Psoas muscle (tissue), 8 donors: ENCODE data around the gene CYSLTR2. TPM values are rescaled to one million over a fixed set of nuclear protein-coding genes. Genes with fewer than 3 reads are reported as not detected.

Experiments
- ATAC-seq, 4 donors: fragments of 200-7000 bp; cut with Tn5 transposase; one replicate each; pipeline ENCODE4 v1.9.1; 2020; ENCODE audit warnings: moderate library complexity in 3 of 4, mild to moderate bottlenecking in 2 of 4
- DNase-seq, 2 donors: peaks; one replicate each; pipeline ENCODE4 v3.0.0-alpha.2; 2020
- H3K27ac ChIP-seq: fragments of 200-600 bp; one replicate; pipeline ENCODE4 v1.8.0; 2022
- H3K27me3 ChIP-seq, 3 donors: fragments of 200-600 bp in 1 of 3; one replicate each; pipeline versions ENCODE4 v1.6.1 to v1.8.0; 2013 to 2022; ENCODE audit warnings: low read length in 2 of 3, mild to moderate bottlenecking in 2 of 3, moderate library complexity in 1 of 3; ENCODE audit not compliant: insufficient read depth in 3 of 3
- H3K36me3 ChIP-seq, 2 donors: fragments of 200-600 bp in 1 of 2; one replicate each; pipeline versions ENCODE4 v1.6.1 to v1.8.0; 2013 to 2022; ENCODE audit warnings: low read depth in 1 of 2, mild to moderate bottlenecking in 1 of 2, moderate library complexity in 1 of 2; ENCODE audit not compliant: insufficient read depth in 1 of 2
- H3K4me1 ChIP-seq: fragments of 200-600 bp; one replicate; pipeline ENCODE4 v1.8.0; 2022
- H3K4me3 ChIP-seq: fragments of 200-600 bp; one replicate; pipeline ENCODE4 v1.8.0; 2022; ENCODE audit warnings: mild to moderate bottlenecking
- H3K9me3 ChIP-seq: fragments of 200-600 bp; one replicate; pipeline ENCODE4 v1.8.0; 2022
- CTCF ChIP-seq: fragments of 200-600 bp; IDR thresholded peaks from one replicate; pipeline ENCODE4 v1.8.0; 2022; ENCODE audit warnings: antibody characterized with exemption
- WGBS, 3 donors: extraction: QIAGEN DNeasy Blood & Tissue Kit; methylation state at CpG; one replicate each; pipeline versions ENCODE4 v1.1.6 to v1.1.7; 2013; 5-methylcytosine and 5-hydroxymethylcytosine counted together
- intact Hi-C, 2 donors: fragments of 100-400 bp; cut with DNase I; formaldehyde crosslinking; loops; one replicate each; pipeline versions ENCODE4 v1.11.0 to v1.14.2; 2022
- polyA plus RNA-seq, 3 donors: library from polyadenylated mRNA; stranded (reverse); fragments of 200-250 nt; gene quantifications; one replicate each; pipeline ENCODE4 v1.2.3, GENCODE V29; 2013
- total RNA-seq, 4 donors: library from RNA; stranded (reverse); fragmentation: NEBNext Ultra II Directional in 2 of 4; extraction: Animal tissue kit (Norgen Biotek cat#: 25700) in 2 of 4; gene quantifications; one replicate each; pipeline versions ENCODE4 v1.2.1 to v1.2.4, GENCODE V29; 2021 to 2023
- donor health status: healthy with polysubstance abuse.
- donor health status: DM: no; HTN: no; CAD: no; lungs with moderate emphysema.
- donor health status: Bipolar disorder and iron deficiency.
- donor health status: healthy.
- donor health status: DM: yes; HTN: yes; CAD: no.
- donor health status: DM: no; HTN: no; CAD: no.
- donor health status: DM: no; HTN: no; CAD: no.
- donor health status: DM: yes; HTN: yes; CAD: no.

CYSLTR2 gene
- total and polyA plus RNA-seq, 7 donors = 0.01 to 0.49 (median 0.04) TPM; not detected in 1

- Histone ChIP-seq H3K9me3 (no peaks in the 10 kb centered on the region), H3K4me3 (no peak overlapping the region), H3K27me3 (no peaks in the 10 kb centered on the region), H3K36me3 (no peaks in the 10 kb centered on the region), H3K27ac (no peak overlapping the region), H3K4me1 (no peaks in the 10 kb centered on the region)
- no peak for ATAC-seq
- no peak for TF ChIP-seq CTCF
- 23 to 33% (median 28%) methylated on average over 3 of the region's 3 CpGs for WGBS, 3 donors
- DNase-seq = no peak
- intact Hi-C loops = no loop called here
These were observed 768 bp upstream of the CYSLTR2 start for GRCh38 chr13:48652851-48653471.

- Histone ChIP-seq H3K27me3 (no peaks in the 10 kb centered on the region), H3K36me3 (no peaks in the 10 kb centered on the region), H3K9me3 (no peaks in the 10 kb centered on the region), H3K4me3 (no peak overlapping the region), H3K4me1 (no peaks in the 10 kb centered on the region), H3K27ac (no peak overlapping the region)
- TF ChIP-seq CTCF = no peak
- WGBS, 3 donors = 10 to 15% (median 10%) methylated on average over 1 of the region's 1 CpG
- intact Hi-C loops = no loop called here
- ATAC-seq (no peak), DNase-seq (no peak)
These were observed 782 bp downstream of the CYSLTR2 start for GRCh38 chr13:48654511-48654910.

GRCh38 chr13:48655291-48655690, 1.6 kb downstream of the CYSLTR2 start:
- no peaks in the 10 kb centered on the region for H3K27me3 ChIP-seq
- H3K4me1 ChIP-seq = no peaks in the 10 kb centered on the region
- H3K4me3 ChIP-seq = no peak overlapping the region
- 88 to 90% (median 89%) methylated on average over 4 of the region's 4 CpGs for WGBS, 3 donors
- intact Hi-C loops = no loop called here
- DNase-seq (no peak), ATAC-seq (no peak)
- no peaks in the 10 kb centered on the region for H3K9me3 ChIP-seq
- H3K36me3 ChIP-seq = no peaks in the 10 kb centered on the region
- no peak overlapping the region for H3K27ac ChIP-seq
- no peak for TF ChIP-seq CTCF

GRCh38 chr13:48656608-48657007, 2.9 kb downstream of the CYSLTR2 start:
- Histone ChIP-seq H3K4me3 (no peak overlapping the region), H3K36me3 (no peaks in the 10 kb centered on the region), H3K9me3 (no peaks in the 10 kb centered on the region), H3K27me3 (no peaks in the 10 kb centered on the region), H3K4me1 (no peaks in the 10 kb centered on the region), H3K27ac (no peak overlapping the region)
- DNase-seq = no peak
- intact Hi-C loops = no loop called here
- no peak for ATAC-seq
- no peak for TF ChIP-seq CTCF
- 73 to 89% (median 82%) methylated on average over 3 of the region's 3 CpGs for WGBS, 3 donors
